ENCODE measurements around the gene ATOX1.

- TF ChIP-seq POU5F1 (IDR thresholded peaks at IDR 0.05; ENCODE audit: borderline replicate concordance, low read depth, low read length, partially characterized antibody) = no peak
- no peak for TF ChIP-seq CTCF (IDR thresholded peaks at IDR 0.05 in 2 of 3, conservative IDR thresholded peaks at IDR 0.05 in 1 of 3; ENCODE audit: insufficient read depth in 2 of 3, low read depth in 1 of 3, low read length in 3 of 3)
- no peak for TF ChIP-seq MAFG (tag; conservative IDR thresholded peaks at IDR 0.05)
- no peak for TF ChIP-seq NFE2L1 (tag; IDR thresholded peaks at IDR 0.05; ENCODE audit: borderline replicate concordance, low read depth)
- no peak for TF ChIP-seq MYC (IDR thresholded peaks at IDR 0.05; ENCODE audit: low read depth, low read length)
- no peak for TF ChIP-seq MYC (CRISPR knock-in tag; IDR thresholded peaks at IDR 0.05; ENCODE audit: borderline replicate concordance, low read depth)
- no peak for TF ChIP-seq ZNF551 (CRISPR knock-in tag; IDR thresholded peaks at IDR 0.05)
- no peak for TF ChIP-seq NCOA2 (IDR thresholded peaks at IDR 0.05; ENCODE audit: partially characterized antibody in 2 of 2)
- TF ChIP-seq FOXJ2 (tag; IDR thresholded peaks at IDR 0.05) = no peak
Measured at GRCh38 chr5:151739939-151740335, 18.5 kb downstream of the ATOX1 start.
